HG03095 (cell line): ENCODE results near the gene MBOAT2.

Experiments
- ATAC-seq: cut with Tn5 transposase; IDR thresholded peaks from one replicate; pipeline ENCODE4 v1.9.1; 2021; ENCODE audit warnings: moderate library complexity; ENCODE audit not compliant: unreplicated experiment

MBOAT2 gene

DNA sequence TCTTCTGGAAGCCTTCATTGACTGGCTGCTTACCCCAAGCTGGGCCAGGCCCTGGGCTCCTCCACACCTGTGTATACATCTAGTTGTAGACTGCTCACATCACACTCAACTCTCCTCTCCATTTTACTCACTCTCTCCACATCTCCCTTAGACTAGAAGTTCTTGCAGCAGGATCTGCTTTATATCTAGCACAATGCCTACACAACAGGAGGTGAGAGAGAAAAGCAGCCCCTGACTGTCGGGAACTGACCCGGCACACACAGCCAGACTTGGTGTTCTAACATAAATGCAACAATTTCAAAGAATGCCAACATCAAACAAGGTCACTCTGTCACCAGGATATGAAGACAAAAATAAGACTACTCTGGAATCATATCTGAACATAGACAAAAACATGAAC, 172.0 kb downstream of the MBOAT2 start:
- no peak for ATAC-seq

- no peak for ATAC-seq
These were observed 175.8 kb downstream of the MBOAT2 start for GRCh38 chr2:8827729-8828128.

- no peak for ATAC-seq
These were observed 181.3 kb downstream of the MBOAT2 start for GRCh38 chr2:8822218-8822617.

DNA sequence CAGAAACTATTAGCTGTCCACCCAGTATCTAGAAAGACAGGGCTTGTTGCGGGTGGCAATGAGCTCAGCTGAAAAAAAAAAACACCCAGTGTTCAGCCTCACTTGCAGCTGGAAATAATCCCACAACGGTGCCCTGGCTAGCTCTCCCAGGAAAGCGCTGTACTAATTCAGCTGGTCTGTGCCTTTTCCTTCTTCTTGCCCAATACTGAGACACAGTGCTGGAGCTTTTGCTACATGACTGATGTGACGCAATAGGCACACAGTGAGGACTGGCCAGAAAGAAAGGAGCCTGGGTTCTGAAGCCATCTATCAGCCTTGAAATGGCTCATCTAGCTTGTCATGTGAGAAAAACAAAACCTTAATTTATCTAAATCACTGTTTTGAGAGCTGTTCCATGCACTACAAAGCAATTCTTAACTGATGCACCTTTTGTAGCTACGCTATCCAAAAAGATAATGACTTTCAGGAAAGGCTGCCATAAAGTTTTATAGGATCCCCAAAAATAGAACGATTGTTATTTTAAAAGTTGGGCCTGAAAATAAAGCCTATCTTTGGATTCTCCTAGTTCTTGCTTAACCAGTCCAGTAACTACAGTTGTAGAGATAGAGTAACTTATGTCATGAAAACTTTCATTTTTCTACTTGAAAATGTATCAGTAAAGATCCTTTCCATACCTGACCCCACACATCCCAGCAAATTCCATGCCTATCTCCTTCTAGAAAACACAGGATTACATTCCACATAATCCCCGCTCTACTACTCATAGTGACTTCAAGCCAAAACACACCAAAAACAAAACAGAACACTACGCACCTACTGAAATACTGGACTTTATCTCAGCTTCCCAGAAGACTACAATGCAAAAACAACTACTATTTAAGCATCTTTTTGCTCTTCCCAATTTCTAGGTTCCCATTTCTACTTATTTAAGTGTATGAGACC, 181.9 kb downstream of the MBOAT2 start:
- ATAC-seq = no peak

- ATAC-seq = no peak
These were observed 183.5 kb downstream of the MBOAT2 start for GRCh38 chr2:8819948-8820347.

- ATAC-seq = no peak
These were observed 184.3 kb downstream of the MBOAT2 start for GRCh38 chr2:8819194-8819593.

GRCh38 chr2:8817221-8817620, 186.3 kb downstream of the MBOAT2 start:
- ATAC-seq = no peak

- no peak for ATAC-seq
These were observed 196.4 kb downstream of the MBOAT2 start for GRCh38 chr2:8806885-8807704.

DNA sequence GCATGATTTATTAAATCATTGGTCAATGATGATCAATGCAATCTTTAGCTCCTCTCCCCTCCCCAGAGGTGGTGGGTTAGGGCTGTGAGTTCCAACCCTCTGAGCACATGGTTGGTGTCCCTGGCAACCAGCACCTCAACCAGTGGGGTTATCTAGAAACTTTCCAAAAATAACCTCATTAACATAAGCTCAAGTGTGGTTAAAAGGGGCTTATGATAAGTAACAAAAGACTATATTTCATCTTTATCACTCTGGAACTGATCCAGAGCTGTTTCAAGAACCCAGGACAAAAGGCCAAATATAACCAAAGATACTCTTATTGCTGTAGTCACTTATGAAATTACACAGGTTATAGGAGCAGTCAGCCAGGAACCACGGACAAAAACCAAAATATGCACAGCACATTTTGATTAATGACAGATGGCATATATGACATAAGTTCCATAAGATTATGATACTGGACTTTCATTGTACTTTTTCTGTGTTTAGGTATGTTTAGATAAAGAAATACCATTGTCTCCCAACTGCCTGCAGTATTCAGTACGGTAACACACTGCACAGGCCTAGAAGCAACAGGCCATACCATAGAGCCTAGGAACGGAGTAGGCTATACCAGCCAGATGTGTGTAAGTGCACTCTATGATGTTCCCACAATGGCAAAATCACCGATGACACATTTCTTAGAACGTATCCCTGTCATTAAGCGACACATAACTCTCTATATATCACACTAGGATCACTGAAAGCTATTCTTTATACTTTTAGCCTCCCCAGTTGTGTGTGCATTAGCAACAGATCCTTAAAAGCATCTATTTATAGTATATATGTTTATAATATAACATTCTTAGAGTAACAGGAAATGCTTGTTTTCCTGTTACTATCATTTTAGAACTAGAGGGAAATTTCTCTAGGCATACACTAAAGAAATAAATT, 197.9 kb downstream of the MBOAT2 start:
- no peak for ATAC-seq

- peak; percentile 98 for ATAC-seq
These were observed 199.7 kb downstream of the MBOAT2 start for GRCh38 chr2:8803658-8804379.

DNA sequence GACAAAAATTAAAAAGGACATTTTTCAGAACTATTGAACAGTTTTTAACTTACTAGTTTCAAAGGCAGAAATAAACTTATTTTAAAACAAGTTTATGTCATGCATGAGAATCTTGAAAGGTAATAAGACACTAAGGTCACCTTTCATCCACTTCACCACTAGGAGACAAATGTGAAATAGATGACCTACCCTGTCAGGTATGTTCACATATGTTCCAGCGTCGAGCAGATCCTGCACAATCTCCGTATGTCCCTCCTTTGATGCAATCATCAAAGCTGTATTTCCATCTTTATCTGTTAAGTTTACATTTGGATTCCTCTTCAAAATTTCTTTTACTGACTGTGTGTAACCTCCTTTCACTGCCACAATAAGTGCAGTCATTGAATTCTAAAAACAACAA, 200.7 kb downstream of the MBOAT2 start:
- no peak for ATAC-seq
